ENCODE results near the gene RAB44. TPM values are rescaled to one million over a fixed set of nuclear protein-coding genes. Genes with fewer than 3 reads are reported as not detected.

The RAB44 gene
- total and polyA plus RNA-seq, 4 donors, result 0.29 to 0.66 TPM; not detected in 2

DNA sequence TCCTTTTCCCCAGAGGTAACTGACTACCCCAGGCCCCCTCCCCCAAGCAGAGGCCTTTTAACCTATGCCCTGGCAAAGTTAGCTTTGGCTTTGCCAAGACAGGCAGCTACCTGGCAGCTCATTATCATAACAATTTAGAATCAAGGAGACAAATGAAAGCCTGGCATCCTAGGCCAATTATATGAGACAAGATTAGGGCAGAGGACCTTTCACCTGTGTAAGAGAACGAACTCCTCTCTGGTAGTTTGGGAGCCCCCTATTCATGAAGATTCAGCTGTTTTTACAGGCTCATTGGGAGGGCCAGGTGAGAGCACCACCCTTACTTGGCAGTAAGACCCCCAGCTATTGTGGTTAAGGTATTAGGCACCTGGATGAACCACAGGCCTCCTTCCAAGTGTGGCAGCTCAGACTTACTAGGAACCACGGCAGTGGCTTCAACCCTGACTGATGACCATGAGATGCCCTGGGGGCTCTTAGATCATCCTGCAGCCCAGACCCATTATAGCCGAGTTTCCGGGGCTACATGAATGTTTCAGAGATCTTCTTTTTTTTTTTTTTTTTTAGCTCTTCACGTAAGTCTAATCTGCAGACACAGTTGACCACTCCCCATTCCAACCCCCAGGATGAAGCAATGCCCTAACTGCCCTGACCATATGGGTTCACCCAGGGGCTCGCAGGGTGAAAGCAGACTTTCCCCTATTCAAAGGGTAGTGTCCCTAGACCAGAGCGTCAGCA, 56.2 kb downstream of the RAB44 start:
- Histone ChIP-seq H3K36me3 (ENCODE audit: control insufficient read depth in 1 of 2, insufficient read depth in 2 of 2, low read length in 1 of 2) (no peaks in the 10 kb centered on the region), H3K27ac (ENCODE audit: low read depth in 1 of 2, low read length in 2 of 2) (no peak overlapping the region), H3K4me1 (ENCODE audit: control insufficient read depth in 1 of 2, insufficient read depth in 2 of 2, low read length in 2 of 2) (no peaks in the 10 kb centered on the region), H3K4me3 (ENCODE audit: low read length in 2 of 2) (no peak overlapping the region), H3K9me3 (ENCODE audit: control insufficient read depth, low read length) (peaks cover 2% of the 10 kb centered on the region), H3K27me3 (ENCODE audit: control insufficient read depth in 1 of 2, insufficient read depth in 2 of 2, low read length in 1 of 2) (no peaks in the 10 kb centered on the region)
- DNase-seq (no peak), ATAC-seq (ENCODE audit: low FRiP score) (no peak)
- intact Hi-C loops (cut with DNase I), result no loop called here
- 91 to 94% methylated on average over 7 of the region's 7 CpGs for WGBS, 2 donors

DNA sequence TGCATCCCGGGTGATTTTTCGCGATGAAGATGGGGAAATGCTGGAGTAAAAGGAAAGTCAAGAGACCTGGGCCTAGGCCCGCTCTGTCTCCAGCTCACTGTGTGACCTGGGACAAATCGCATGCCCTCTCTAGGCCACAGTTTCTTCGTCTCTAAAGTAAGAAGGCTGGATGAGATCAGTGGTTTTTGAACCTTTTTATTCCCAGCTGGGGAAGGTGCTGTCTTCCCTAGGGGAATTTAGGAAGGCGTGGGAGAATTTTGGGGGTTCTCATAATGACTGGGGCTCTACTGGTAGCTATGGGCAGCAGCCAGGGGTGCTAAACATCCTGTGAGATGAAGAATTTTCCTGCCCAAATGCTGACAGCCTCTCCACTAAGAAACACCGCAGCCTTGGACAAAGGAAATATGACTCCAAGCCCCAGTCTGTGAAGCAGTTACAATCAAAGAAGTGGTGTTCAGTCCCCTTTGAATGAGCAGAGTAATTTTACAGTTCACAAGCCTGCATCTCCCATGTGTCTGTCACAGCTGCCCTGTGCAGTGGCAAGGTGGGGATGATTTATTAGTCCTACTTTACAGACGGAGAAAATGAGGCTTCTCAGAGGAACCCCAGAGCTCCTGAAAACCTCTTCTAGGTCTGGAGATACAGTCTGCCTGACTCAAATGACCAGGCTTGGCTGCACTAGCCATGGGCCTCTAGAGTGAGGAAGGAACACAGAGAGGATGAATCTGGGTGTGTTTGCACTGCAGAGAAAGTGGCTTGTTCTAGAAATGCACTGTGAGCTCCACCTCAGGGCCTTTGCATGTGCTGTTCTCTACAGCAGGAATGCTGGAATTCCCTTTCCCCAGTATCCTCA, 57.2 kb downstream of the RAB44 start:
- ATAC-seq (ENCODE audit: low FRiP score) (no peak), DNase-seq (no peak)
- H3K27me3 ChIP-seq (ENCODE audit: control insufficient read depth in 1 of 2, insufficient read depth in 2 of 2, low read length in 1 of 2), result no peaks in the 10 kb centered on the region
- H3K9me3 ChIP-seq (ENCODE audit: control insufficient read depth, low read length), result peaks cover 2% of the 10 kb centered on the region
- intact Hi-C loops (cut with DNase I), result loop anchor here in 1 of 2 donors (5.0 kb wide), 1 partner anchor 63 kb away; no protein-coding TSS in a partner anchor
- no peaks in the 10 kb centered on the region for H3K36me3 ChIP-seq (ENCODE audit: control insufficient read depth in 1 of 2, insufficient read depth in 2 of 2, low read length in 1 of 2)
- no peak overlapping the region for H3K4me3 ChIP-seq (ENCODE audit: low read length in 2 of 2)
- WGBS, 2 donors, result 89 to 95% methylated on average over 9 of the region's 9 CpGs
- H3K27ac ChIP-seq (ENCODE audit: low read depth in 1 of 2, low read length in 2 of 2), result no peak overlapping the region
- H3K4me1 ChIP-seq (ENCODE audit: control insufficient read depth in 1 of 2, insufficient read depth in 2 of 2, low read length in 2 of 2), result no peaks in the 10 kb centered on the region

DNA sequence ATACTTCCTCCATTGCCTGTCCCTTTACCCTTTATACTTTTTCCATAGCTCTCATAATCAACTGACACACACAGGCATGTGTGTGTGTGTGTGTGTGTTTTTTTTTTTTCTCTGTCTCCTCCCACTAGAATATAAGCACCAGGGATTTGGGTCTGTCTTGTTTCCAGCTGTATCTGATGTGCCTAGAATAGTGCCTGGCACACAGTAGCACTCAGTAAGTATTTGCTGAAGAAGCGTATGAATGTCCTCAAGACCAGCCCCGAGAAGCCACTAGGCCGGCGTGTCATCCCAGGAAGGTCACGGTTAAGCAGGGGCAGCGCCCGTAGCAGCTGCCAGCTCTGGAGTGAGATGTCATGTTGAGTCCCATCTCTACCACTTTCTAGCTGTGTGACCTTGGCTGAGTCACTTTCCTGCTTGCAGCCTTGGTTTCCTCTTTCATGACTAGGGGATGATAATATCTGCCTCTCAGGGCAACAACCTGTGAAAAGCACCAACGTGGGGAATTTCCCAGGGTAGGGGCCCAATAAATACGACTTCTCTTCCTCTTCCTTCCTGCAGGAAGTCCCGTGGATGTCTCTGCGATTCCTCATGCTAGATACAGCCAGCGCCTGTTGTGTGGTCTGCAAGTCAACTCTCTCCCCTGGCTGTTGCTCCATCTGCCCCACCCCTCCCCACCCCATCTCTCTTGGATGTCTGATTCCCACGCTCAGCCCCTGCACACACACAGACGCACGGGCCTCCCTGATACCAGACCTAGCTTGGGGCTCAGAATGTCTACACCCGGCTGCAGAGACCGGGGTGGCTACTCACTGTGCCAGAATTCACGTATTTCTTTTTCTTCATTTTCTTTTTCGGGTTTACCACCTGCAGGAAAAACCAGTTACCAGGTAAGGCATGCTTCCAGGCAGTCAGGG, 58.1 kb downstream of the RAB44 start:
- Histone ChIP-seq H3K27ac (ENCODE audit: low read depth in 1 of 2, low read length in 2 of 2) (no peak overlapping the region), H3K9me3 (ENCODE audit: control insufficient read depth, low read length) (no peaks in the 10 kb centered on the region), H3K36me3 (ENCODE audit: control insufficient read depth in 1 of 2, insufficient read depth in 2 of 2, low read length in 1 of 2) (no peaks in the 10 kb centered on the region), H3K4me3 (ENCODE audit: low read length in 2 of 2) (no peak overlapping the region), H3K27me3 (ENCODE audit: control insufficient read depth in 1 of 2, insufficient read depth in 2 of 2, low read length in 1 of 2) (no peaks in the 10 kb centered on the region), H3K4me1 (ENCODE audit: control insufficient read depth in 1 of 2, insufficient read depth in 2 of 2, low read length in 2 of 2) (no peaks in the 10 kb centered on the region)
- ATAC-seq (ENCODE audit: low FRiP score), result no peak
- intact Hi-C loops (cut with DNase I), result loop anchor here in 1 of 2 donors (2.0 to 5.0 kb wide), 2 partner anchors 31 to 63 kb away; no protein-coding TSS in a partner anchor
- no peak for DNase-seq
- 89 to 91% methylated on average over 19 of the region's 19 CpGs for WGBS, 2 donors

DNA sequence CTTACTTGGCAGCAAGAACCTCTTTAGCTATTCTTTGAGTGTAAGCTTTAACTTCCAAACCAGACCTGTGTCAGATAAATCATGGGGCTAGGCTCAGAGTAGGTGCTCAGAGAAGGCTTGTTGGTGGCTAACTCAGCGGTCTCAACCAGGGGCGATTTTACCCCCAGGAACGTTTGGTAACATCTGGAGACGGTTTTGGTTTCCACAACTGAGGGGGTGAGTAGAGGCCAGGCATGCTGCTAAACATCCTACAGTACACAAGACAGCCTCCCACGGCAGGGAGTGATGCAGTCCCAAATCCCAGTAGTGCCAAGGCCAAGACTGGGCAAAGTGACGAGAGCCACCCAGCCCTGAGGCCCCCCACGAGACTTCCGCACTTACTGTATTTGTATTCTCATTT, 59.2 kb downstream of the RAB44 start:
- Histone ChIP-seq H3K4me1 (ENCODE audit: control insufficient read depth in 1 of 2, insufficient read depth in 2 of 2, low read length in 2 of 2) (no peaks in the 10 kb centered on the region), H3K9me3 (ENCODE audit: control insufficient read depth, low read length) (no peaks in the 10 kb centered on the region), H3K4me3 (ENCODE audit: low read length in 2 of 2) (no peak overlapping the region), H3K36me3 (ENCODE audit: control insufficient read depth in 1 of 2, insufficient read depth in 2 of 2, low read length in 1 of 2) (no peaks in the 10 kb centered on the region), H3K27ac (ENCODE audit: low read depth in 1 of 2, low read length in 2 of 2) (no peak overlapping the region), H3K27me3 (ENCODE audit: control insufficient read depth in 1 of 2, insufficient read depth in 2 of 2, low read length in 1 of 2) (no peaks in the 10 kb centered on the region)
- no peak for DNase-seq
- no peak for ATAC-seq (ENCODE audit: low FRiP score)
- whole genome bisulfite sequencing, 2 donors, result 81 to 87% methylated on average over 8 of the region's 8 CpGs
- intact Hi-C loops (cut with DNase I), result loop anchor here in 1 of 2 donors (2.0 to 5.0 kb wide), 2 partner anchors 32 to 64 kb away; no protein-coding TSS in a partner anchor

DNA sequence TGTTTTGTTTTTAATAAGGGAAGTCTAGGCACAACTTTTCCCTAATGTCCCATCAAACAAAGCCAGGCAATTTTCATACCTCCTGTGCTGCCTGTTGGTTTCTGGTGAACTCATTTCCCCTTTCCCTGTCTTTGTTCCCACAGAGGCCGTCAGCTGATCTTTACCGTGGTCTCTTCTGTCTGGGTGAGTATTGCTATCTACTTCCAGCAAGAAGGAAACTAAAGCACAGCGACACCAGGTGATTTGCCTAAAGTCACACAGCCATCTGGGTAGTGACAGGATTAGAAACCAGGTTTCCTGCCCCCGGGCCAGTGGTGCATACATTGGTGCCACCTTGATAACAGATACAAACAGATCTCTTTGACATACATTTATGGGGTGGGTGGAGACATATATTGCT, 59.6 kb downstream of the RAB44 start:
- H3K27me3 ChIP-seq (ENCODE audit: control insufficient read depth in 1 of 2, insufficient read depth in 2 of 2, low read length in 1 of 2), result no peaks in the 10 kb centered on the region
- WGBS, 2 donors, result 92 to 95% methylated on average over 4 of the region's 4 CpGs
- no peak for DNase-seq
- intact Hi-C loops (cut with DNase I), result loop anchor here in 1 of 2 donors (2.0 to 5.0 kb wide), 2 partner anchors 32 to 65 kb away; no protein-coding TSS in a partner anchor
- H3K4me1 ChIP-seq (ENCODE audit: control insufficient read depth in 1 of 2, insufficient read depth in 2 of 2, low read length in 2 of 2), result no peaks in the 10 kb centered on the region
- H3K27ac ChIP-seq (ENCODE audit: low read depth in 1 of 2, low read length in 2 of 2), result no peak overlapping the region
- H3K36me3 ChIP-seq (ENCODE audit: control insufficient read depth in 1 of 2, insufficient read depth in 2 of 2, low read length in 1 of 2), result no peaks in the 10 kb centered on the region
- no peak for ATAC-seq (ENCODE audit: low FRiP score)
- no peaks in the 10 kb centered on the region for H3K9me3 ChIP-seq (ENCODE audit: control insufficient read depth, low read length)
- H3K4me3 ChIP-seq (ENCODE audit: low read length in 2 of 2), result no peak overlapping the region

DNA sequence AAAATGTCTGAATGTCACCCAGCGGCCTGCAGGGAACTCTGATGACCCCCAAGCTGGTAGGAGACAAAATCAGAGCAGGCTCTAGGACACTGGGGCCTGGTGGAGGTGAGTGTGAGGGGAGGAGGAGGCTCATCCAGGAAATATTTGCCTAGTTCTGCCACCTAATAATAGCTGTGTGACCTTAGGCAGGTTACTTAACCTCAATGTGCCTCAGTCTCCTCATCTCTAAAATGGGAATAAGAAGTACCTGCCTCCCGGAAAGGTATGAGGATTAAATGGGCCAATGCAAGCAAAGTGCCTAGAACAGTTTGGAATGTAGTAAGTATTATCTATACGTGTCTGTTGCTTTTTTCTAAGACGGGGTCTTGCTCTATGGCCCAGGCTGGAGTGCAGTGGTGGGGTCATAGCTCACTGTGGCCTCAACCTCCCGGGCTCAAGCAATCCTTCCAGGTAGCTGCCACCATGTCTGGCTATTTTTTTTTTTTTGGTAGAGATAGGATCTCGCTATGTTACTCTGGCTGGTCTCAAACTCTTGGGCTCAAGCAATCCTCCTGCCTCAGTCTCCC, 60.4 kb downstream of the RAB44 start:
- Histone ChIP-seq H3K36me3 (ENCODE audit: control insufficient read depth in 1 of 2, insufficient read depth in 2 of 2, low read length in 1 of 2) (no peaks in the 10 kb centered on the region), H3K4me3 (ENCODE audit: low read length in 2 of 2) (no peak overlapping the region), H3K4me1 (ENCODE audit: control insufficient read depth in 1 of 2, insufficient read depth in 2 of 2, low read length in 2 of 2) (no peaks in the 10 kb centered on the region), H3K9me3 (ENCODE audit: control insufficient read depth, low read length) (no peaks in the 10 kb centered on the region), H3K27ac (ENCODE audit: low read depth in 1 of 2, low read length in 2 of 2) (no peak overlapping the region), H3K27me3 (ENCODE audit: control insufficient read depth in 1 of 2, insufficient read depth in 2 of 2, low read length in 1 of 2) (no peaks in the 10 kb centered on the region)
- ATAC-seq (ENCODE audit: low FRiP score) (no peak), DNase-seq (no peak)
- WGBS, 2 donors, result 79 to 88% methylated on average over 6 of the region's 6 CpGs
- intact Hi-C loops (cut with DNase I), result loop anchor here (2.0 to 5.0 kb wide), 4 partner anchors 33 to 143 kb away; no protein-coding TSS in a partner anchor

DNA sequence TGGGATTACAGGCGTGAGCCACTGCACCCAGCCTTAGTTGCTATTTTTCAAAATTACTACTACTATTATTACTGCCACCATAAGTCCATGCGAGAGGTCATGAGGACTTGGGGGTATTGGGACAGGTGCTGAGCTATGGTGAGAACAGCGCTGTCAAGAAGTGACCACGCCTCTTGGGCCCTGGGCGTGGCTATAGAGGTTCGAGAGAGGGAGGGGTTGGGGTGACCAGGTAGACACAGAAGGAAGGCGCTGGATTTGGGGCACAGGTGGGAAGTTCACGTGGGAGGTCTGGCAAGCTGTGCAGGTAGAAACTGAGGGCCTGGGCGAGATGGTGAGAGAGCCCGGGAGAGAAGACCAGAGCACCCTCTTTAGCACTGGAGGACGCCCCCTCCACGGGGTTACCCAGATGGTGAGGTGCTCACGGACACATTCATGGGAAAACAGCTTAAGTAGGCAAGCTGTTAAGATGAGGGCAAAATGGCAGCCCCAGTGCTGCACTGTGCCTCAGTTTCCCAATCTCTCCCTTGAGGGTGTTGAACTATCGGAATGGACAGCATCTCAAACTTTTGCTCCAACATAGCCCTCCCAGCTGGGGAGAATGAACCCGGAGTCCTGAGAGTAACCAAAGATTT, 61.0 kb downstream of the RAB44 start:
- Histone ChIP-seq H3K27me3 (ENCODE audit: control insufficient read depth in 1 of 2, insufficient read depth in 2 of 2, low read length in 1 of 2) (no peaks in the 10 kb centered on the region), H3K36me3 (ENCODE audit: control insufficient read depth in 1 of 2, insufficient read depth in 2 of 2, low read length in 1 of 2) (no peaks in the 10 kb centered on the region), H3K4me1 (ENCODE audit: control insufficient read depth in 1 of 2, insufficient read depth in 2 of 2, low read length in 2 of 2) (no peaks in the 10 kb centered on the region), H3K4me3 (ENCODE audit: low read length in 2 of 2) (no peak overlapping the region), H3K9me3 (ENCODE audit: control insufficient read depth, low read length) (no peaks in the 10 kb centered on the region), H3K27ac (ENCODE audit: low read depth in 1 of 2, low read length in 2 of 2) (no peak overlapping the region)
- intact Hi-C loops (cut with DNase I), result loop anchor here (2.0 to 5.0 kb wide), 3 partner anchors 66 to 144 kb away; no protein-coding TSS in a partner anchor
- WGBS, 2 donors, result 62 to 66% methylated on average over 15 of the region's 15 CpGs
- DNase-seq (no peak), ATAC-seq (ENCODE audit: low FRiP score) (no peak)
